ENCODE data around the gene TMEM151A.

TMEM151A gene

GRCh38 chr11:66325263-66325671 is 33.6 kb downstream of the TMEM151A start:
- no peak for DNase-seq

- DNase-seq: no peak
Measured at GRCh38 chr11:66326261-66327111, 34.8 kb downstream of the TMEM151A start.

- DNase-seq: no peak
Measured at GRCh38 chr11:66327171-66328030, 35.7 kb downstream of the TMEM151A start.

- DNase-seq: no peak
Measured at GRCh38 chr11:66328031-66328301, 36.3 kb downstream of the TMEM151A start.

- peak; percentile 83 for DNase-seq
Measured at GRCh38 chr11:66328302-66329144, 36.8 kb downstream of the TMEM151A start.

GRCh38 chr11:66329165-66329673 is 37.5 kb downstream of the TMEM151A start:
- DNase-seq: no peak

GRCh38 chr11:66330931-66331330 is 39.2 kb downstream of the TMEM151A start:
- DNase-seq: no peak

GRCh38 chr11:66331542-66332370 is 40.1 kb downstream of the TMEM151A start:
- no peak for DNase-seq

- no peak for DNase-seq
Measured at GRCh38 chr11:66332371-66333219, 40.9 kb downstream of the TMEM151A start.

GRCh38 chr11:66333220-66333877 is 41.7 kb downstream of the TMEM151A start:
- no peak for DNase-seq

GRCh38 chr11:66333896-66334604 is 42.4 kb downstream of the TMEM151A start:
- no peak for DNase-seq

GRCh38 chr11:66334605-66335442 is 43.1 kb downstream of the TMEM151A start:
- DNase-seq: no peak

- DNase-seq: no peak
Measured at GRCh38 chr11:66335531-66336233, 44.0 kb downstream of the TMEM151A start.

- DNase-seq: peak; percentile 59
Measured at GRCh38 chr11:66336234-66337102, 44.8 kb downstream of the TMEM151A start, which contains the start of gene RIN1. Gene RIN1, minus strand, starts transcription at chr11:66336434. Its CDS starts 32 bp downstream, at chr11:66336402.

GRCh38 chr11:66337103-66337899 is 45.6 kb downstream of the TMEM151A start:
- DNase-seq: no peak

Measured in activated CD8-positive, alpha-beta memory T cell treated with anti-CD3 and anti-CD28 coated beads, Interleukin-2, amount 50 U/mL, for 4 hours (primary cell).